ENCODE data around the gene SLC47A2.

DNA sequence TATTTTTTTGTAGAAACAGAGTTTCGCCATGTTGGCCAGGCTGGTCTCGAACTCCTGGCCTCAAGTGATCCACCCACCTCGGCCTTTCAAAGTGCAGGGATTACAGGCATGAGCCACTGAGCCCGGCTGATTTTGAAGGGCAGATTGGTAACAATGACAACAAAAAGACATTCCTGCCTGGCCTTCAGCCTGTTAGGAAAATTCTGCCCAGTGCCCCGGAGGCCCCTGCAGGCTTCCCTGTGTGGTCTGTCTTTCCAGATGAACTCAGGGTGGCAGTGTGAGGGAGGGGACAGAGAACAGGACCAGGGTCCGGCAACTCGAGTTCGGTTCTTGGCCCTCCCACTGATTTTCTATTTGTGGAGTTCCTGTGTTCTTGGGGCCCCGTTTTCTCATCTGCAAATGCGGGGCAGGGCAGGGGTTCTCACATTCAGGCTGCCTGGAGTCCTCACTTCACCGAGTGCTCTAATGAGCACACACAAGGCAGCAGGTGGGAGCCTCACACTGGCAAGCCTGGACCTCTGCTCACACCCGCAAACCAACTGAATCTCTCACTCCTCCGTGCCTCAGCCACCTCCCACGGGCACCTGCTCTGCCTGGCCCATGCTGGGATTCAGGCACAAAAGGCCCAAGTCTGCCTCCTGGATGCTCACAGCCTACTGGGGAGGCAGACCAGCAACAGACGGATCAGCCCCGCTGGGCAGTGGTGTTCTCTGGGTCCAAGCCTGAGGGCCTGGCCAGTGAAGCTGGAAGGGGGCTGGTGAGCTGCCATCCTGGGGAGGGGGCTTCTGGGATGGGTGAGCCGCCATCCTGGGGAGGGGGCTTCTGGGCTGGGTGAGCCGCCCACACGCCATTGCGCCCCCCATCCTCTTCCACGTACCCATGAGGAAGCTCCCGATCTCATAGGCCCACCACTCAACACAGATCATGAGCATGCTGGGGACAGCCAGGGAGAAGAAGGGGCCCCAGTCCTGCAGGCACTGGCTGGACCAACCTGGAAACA is 10.3 kb downstream of the SLC47A2 start:
- TF ChIP-seq, protein P1, sequence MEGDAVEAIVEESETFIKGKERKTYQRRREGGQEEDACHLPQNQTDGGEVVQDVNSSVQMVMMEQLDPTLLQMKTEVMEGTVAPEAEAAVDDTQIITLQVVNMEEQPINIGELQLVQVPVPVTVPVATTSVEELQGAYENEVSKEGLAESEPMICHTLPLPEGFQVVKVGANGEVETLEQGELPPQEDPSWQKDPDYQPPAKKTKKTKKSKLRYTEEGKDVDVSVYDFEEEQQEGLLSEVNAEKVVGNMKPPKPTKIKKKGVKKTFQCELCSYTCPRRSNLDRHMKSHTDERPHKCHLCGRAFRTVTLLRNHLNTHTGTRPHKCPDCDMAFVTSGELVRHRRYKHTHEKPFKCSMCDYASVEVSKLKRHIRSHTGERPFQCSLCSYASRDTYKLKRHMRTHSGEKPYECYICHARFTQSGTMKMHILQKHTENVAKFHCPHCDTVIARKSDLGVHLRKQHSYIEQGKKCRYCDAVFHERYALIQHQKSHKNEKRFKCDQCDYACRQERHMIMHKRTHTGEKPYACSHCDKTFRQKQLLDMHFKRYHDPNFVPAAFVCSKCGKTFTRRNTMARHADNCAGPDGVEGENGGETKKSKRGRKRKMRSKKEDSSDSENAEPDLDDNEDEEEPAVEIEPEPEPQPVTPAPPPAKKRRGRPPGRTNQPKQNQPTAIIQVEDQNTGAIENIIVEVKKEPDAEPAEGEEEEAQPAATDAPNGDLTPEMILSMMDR (conservative IDR thresholded peaks at IDR 0.05; ENCODE audit: low read length) = no peak
- TF ChIP-seq EZH2phosphoT487 (IDR thresholded peaks at IDR 0.05; ENCODE audit: borderline replicate concordance) = no peak

All from Loucy (cell line).